Measurements from ENCODE around the gene SIX3. TPM values are rescaled to one million over a fixed set of nuclear protein-coding genes. Genes with fewer than 3 reads are reported as not detected.
A peak's percentile ranks its signal among the peaks of the same experiment; 100 is the strongest.

SIX3 gene
- total and polyA plus RNA-seq, 2 experiments from 2014 or later: not detected

- peaks cover 14% of the 10 kb centered on the region for H3K4me1 ChIP-seq (ENCODE audit: insufficient read depth)
- peak overlapping the region; percentile 40 for H3K9ac ChIP-seq
- H3K27ac ChIP-seq: no peak overlapping the region
- 65 to 68% methylated on average over 2 of the region's 2 CpGs for WGBS, 2 experiments (ENCODE audit: low coverage in 1 of 2, low lambda C conversion rate in 2 of 2, missing lambda C conversion rate in 2 of 2)
- H3K4me2 ChIP-seq (ENCODE audit: unreplicated experiment): peak overlapping the region; percentile 39
- H3K9me3 ChIP-seq (ENCODE audit: low read depth): no peaks in the 10 kb centered on the region
- TF ChIP-seq EZH2phosphoT487 (IDR thresholded peaks at IDR 0.05; ENCODE audit: insufficient read depth, low read depth) (no peak), EZH2 (IDR thresholded peaks at IDR 0.05; ENCODE audit: insufficient read depth, poor library complexity, severe bottlenecking) (no peak)
- H3K36me3 ChIP-seq (ENCODE audit: low read depth): no peaks in the 10 kb centered on the region
- no peak overlapping the region for H2AFZ ChIP-seq
- no peaks in the 10 kb centered on the region for H3K79me2 ChIP-seq (ENCODE audit: insufficient read depth)
- no peaks in the 10 kb centered on the region for H4K20me1 ChIP-seq (ENCODE audit: insufficient read depth)
- no peaks in the 10 kb centered on the region for H3K27me3 ChIP-seq (replicated peaks; ENCODE audit: insufficient read depth)
- peak; percentile 70 for DNase-seq
- H3K4me3 ChIP-seq: no peak overlapping the region
- in situ Hi-C loops (cut with MboI): loop anchor here (25.0 kb wide), 1 partner anchor 928 kb away; no protein-coding TSS in a partner anchor
- H3F3A ChIP-seq (ENCODE audit: insufficient read depth): no peaks in the 10 kb centered on the region
- H3K9me2 ChIP-seq (ENCODE audit: insufficient read depth): no peaks in the 10 kb centered on the region
Measured at GRCh38 chr2:44965684-44966083, 24.2 kb downstream of the SIX3 start.

GRCh38 chr2:44967056-44967455 is 25.6 kb downstream of the SIX3 start:
- H2AFZ ChIP-seq: no peak overlapping the region
- H3K4me3 ChIP-seq: no peak overlapping the region
- no peaks in the 10 kb centered on the region for H3K9me3 ChIP-seq (ENCODE audit: low read depth)
- H3K36me3 ChIP-seq (ENCODE audit: low read depth): no peaks in the 10 kb centered on the region
- no peaks in the 10 kb centered on the region for H4K20me1 ChIP-seq (ENCODE audit: insufficient read depth)
- in situ Hi-C loops (cut with MboI): loop anchor here (25.0 kb wide), 1 partner anchor 930 kb away; no protein-coding TSS in a partner anchor
- H3K9me2 ChIP-seq (ENCODE audit: insufficient read depth): no peaks in the 10 kb centered on the region
- no peak overlapping the region for H3K27ac ChIP-seq
- WGBS, 2 experiments (ENCODE audit: low coverage in 1 of 2, low lambda C conversion rate in 2 of 2, missing lambda C conversion rate in 2 of 2): 82 to 89% methylated on average over 6 of the region's 6 CpGs
- no peaks in the 10 kb centered on the region for H3F3A ChIP-seq (ENCODE audit: insufficient read depth)
- peaks cover 14% of the 10 kb centered on the region for H3K4me1 ChIP-seq (ENCODE audit: insufficient read depth)
- TF ChIP-seq EZH2 (IDR thresholded peaks at IDR 0.05; ENCODE audit: insufficient read depth, poor library complexity, severe bottlenecking) (no peak), EZH2phosphoT487 (IDR thresholded peaks at IDR 0.05; ENCODE audit: insufficient read depth, low read depth) (no peak)
- H3K9ac ChIP-seq: no peak overlapping the region
- H3K4me2 ChIP-seq (ENCODE audit: unreplicated experiment): no peak overlapping the region
- DNase-seq: no peak
- H3K27me3 ChIP-seq (replicated peaks; ENCODE audit: insufficient read depth): no peaks in the 10 kb centered on the region
- H3K79me2 ChIP-seq (ENCODE audit: insufficient read depth): no peaks in the 10 kb centered on the region

GRCh38 chr2:44967727-44968432 is 26.4 kb downstream of the SIX3 start:
- Histone ChIP-seq H3K9me2 (ENCODE audit: insufficient read depth) (no peaks in the 10 kb centered on the region), H3K4me1 (ENCODE audit: insufficient read depth) (peaks cover 14% of the 10 kb centered on the region), H3K27me3 (replicated peaks; ENCODE audit: insufficient read depth) (no peaks in the 10 kb centered on the region), H3K4me3 (no peak overlapping the region), H3K4me2 (ENCODE audit: unreplicated experiment) (no peak overlapping the region), H3K9ac (no peak overlapping the region), H3K36me3 (ENCODE audit: low read depth) (no peaks in the 10 kb centered on the region), H2AFZ (no peak overlapping the region), H4K20me1 (ENCODE audit: insufficient read depth) (no peaks in the 10 kb centered on the region), H3K79me2 (ENCODE audit: insufficient read depth) (no peaks in the 10 kb centered on the region), H3K27ac (no peak overlapping the region), H3F3A (ENCODE audit: insufficient read depth) (no peaks in the 10 kb centered on the region), H3K9me3 (ENCODE audit: low read depth) (no peaks in the 10 kb centered on the region)
- 91 to 93% methylated on average over 5 of the region's 5 CpGs for WGBS, 2 experiments (ENCODE audit: low coverage in 1 of 2, low lambda C conversion rate in 2 of 2, missing lambda C conversion rate in 2 of 2)
- in situ Hi-C loops (cut with MboI): loop anchor here (25.0 kb wide), 1 partner anchor 931 kb away; no protein-coding TSS in a partner anchor
- TF ChIP-seq EZH2phosphoT487 (IDR thresholded peaks at IDR 0.05; ENCODE audit: insufficient read depth, low read depth) (no peak), EZH2 (IDR thresholded peaks at IDR 0.05; ENCODE audit: insufficient read depth, poor library complexity, severe bottlenecking) (no peak)
- DNase-seq: no peak

- Histone ChIP-seq H3K27me3 (replicated peaks; ENCODE audit: insufficient read depth) (no peaks in the 10 kb centered on the region), H3F3A (ENCODE audit: insufficient read depth) (no peaks in the 10 kb centered on the region), H4K20me1 (ENCODE audit: insufficient read depth) (no peaks in the 10 kb centered on the region), H2AFZ (no peak overlapping the region), H3K4me3 (no peak overlapping the region), H3K27ac (no peak overlapping the region), H3K79me2 (ENCODE audit: insufficient read depth) (no peaks in the 10 kb centered on the region), H3K4me2 (ENCODE audit: unreplicated experiment) (no peak overlapping the region), H3K9me2 (ENCODE audit: insufficient read depth) (no peaks in the 10 kb centered on the region), H3K9ac (no peak overlapping the region), H3K9me3 (ENCODE audit: low read depth) (no peaks in the 10 kb centered on the region), H3K4me1 (ENCODE audit: insufficient read depth) (peaks cover 10% of the 10 kb centered on the region), H3K36me3 (ENCODE audit: low read depth) (no peaks in the 10 kb centered on the region)
- 81 to 85% methylated on average over 4 of the region's 4 CpGs for WGBS, 2 experiments (ENCODE audit: low coverage in 1 of 2, low lambda C conversion rate in 2 of 2, missing lambda C conversion rate in 2 of 2)
- in situ Hi-C loops (cut with MboI): loop anchor here (25.0 kb wide), 1 partner anchor 933 kb away; no protein-coding TSS in a partner anchor
- no peak for DNase-seq
- no peak for TF ChIP-seq EZH2 (IDR thresholded peaks at IDR 0.05; ENCODE audit: insufficient read depth, poor library complexity, severe bottlenecking)
- TF ChIP-seq EZH2phosphoT487 (IDR thresholded peaks at IDR 0.05; ENCODE audit: insufficient read depth, low read depth): no peak
Measured at GRCh38 chr2:44969936-44970335, 28.4 kb downstream of the SIX3 start.

Measured in GM23248 (cell line).